ENCODE results near the gene PPP4R3B. TPM values are rescaled to one million over a fixed set of nuclear protein-coding genes. Genes with fewer than 3 reads are reported as not detected.

Gene PPP4R3B
- total RNA-seq, 1 experiment from 2014 or later = 40.8 TPM

- Histone ChIP-seq H3K4me2 (ENCODE audit: low read length) (peak overlapping the region; percentile 75), H3K27ac (ENCODE audit: low read depth, low read length) (peak overlapping the region; percentile 70), H3K9ac (ENCODE audit: low read length) (peak overlapping the region; percentile 74), H3K27me3 (ENCODE audit: insufficient read depth, low read length) (no peaks in the 10 kb centered on the region), H3K4me1 (ENCODE audit: control insufficient read depth in 1 of 2, insufficient read depth in 2 of 2, low read length in 2 of 2) (peaks cover 5 to 11% of the 10 kb centered on the region in 2 experiments), H3K9me3 (ENCODE audit: control insufficient read depth in 1 of 2, insufficient read depth in 1 of 2, low read depth in 1 of 2, low read length in 2 of 2) (no peaks in the 10 kb centered on the region), H2AFZ (ENCODE audit: low read depth, low read length, poor library complexity, severe bottlenecking) (no peak overlapping the region), H3K36me3 (ENCODE audit: control insufficient read depth in 1 of 2, insufficient read depth in 2 of 2, low read length in 2 of 2) (peaks cover 14 to 16% of the 10 kb centered on the region in 2 experiments; a peak in 3 of 4 replicates), H3K4me3 (replicated peaks in 1 of 2; ENCODE audit: low read depth in 1 of 2, low read length in 2 of 2) (peak overlapping the region; percentile 74 to 81), H4K20me1 (ENCODE audit: insufficient read depth) (no peaks in the 10 kb centered on the region; the same call in 1 of the 2 replicates), H3K79me2 (ENCODE audit: insufficient read depth, low read length) (peaks cover 63% of the 10 kb centered on the region), H3K9me2 (ENCODE audit: insufficient read depth) (no peaks in the 10 kb centered on the region)
- ChIA-PET CTCF (interaction anchor here (1.1 to 1.5 kb wide), 2 partner anchors 342 to 718 kb away, joined by 3 to 6 read pairs; no protein-coding TSS in a partner anchor), POLR2A (interaction anchor here (0.7 to 1.4 kb wide), 3 partner anchors 14 to 99 kb away, joined by 3 to 4 read pairs (median 3); partner anchors contain the start of gene CFAP36), RAD21 (ENCODE audit: low non-redundant PET in 1 of 2, low total read pairs in 2 of 2, uncharacterized antibody in 2 of 2, unreplicated experiment in 2 of 2) (no interaction called here)
- ATAC-seq (no peak), DNase-seq (ENCODE audit: low read depth, low spot score) (no peak)
- BruUV-seq (replicated peaks) = no TSS peak
- intact Hi-C loops (cut with micrococcal nuclease) = loop anchor here (5.0 kb wide), 1 partner anchor 201 kb away; the partner anchor contains the start of gene CCDC88A
- TF ChIP-seq YY1 (IDR thresholded peaks at IDR 0.05; ENCODE audit: extremely low read depth, insufficient replicate concordance, low read depth, low read length) = no peak
- TF ChIP-seq RAD21 (IDR thresholded peaks at IDR 0.05; ENCODE audit: low read depth) = no peak
- no peak for TF ChIP-seq CTCF (IDR thresholded peaks at IDR 0.05 in 2 of 3, conservative IDR thresholded peaks at IDR 0.05 in 1 of 3; ENCODE audit: borderline replicate concordance in 1 of 3, insufficient read depth in 1 of 3, low read depth in 2 of 3, low read length in 2 of 3)
- no peak for TF ChIP-seq EZH2 (IDR thresholded peaks at IDR 0.05)
These were observed 528 bp upstream of the PPP4R3B start for GRCh38 chr2:55618025-55618274.

GRCh38 chr2:55616551-55617174 lies 759 bp downstream of the PPP4R3B start:
- no peaks in the 10 kb centered on the region for H3K27me3 ChIP-seq (ENCODE audit: insufficient read depth, low read length)
- H3K9me2 ChIP-seq (ENCODE audit: insufficient read depth) = no peaks in the 10 kb centered on the region
- H3K9me3 ChIP-seq (ENCODE audit: control insufficient read depth in 1 of 2, insufficient read depth in 1 of 2, low read depth in 1 of 2, low read length in 2 of 2) = no peaks in the 10 kb centered on the region
- H3K27ac ChIP-seq (ENCODE audit: low read depth, low read length) = peak overlapping the region; percentile 88
- H3K4me3 ChIP-seq (replicated peaks in 1 of 2; ENCODE audit: low read depth in 1 of 2, low read length in 2 of 2) = peak overlapping the region; percentile 81 to 87
- peaks cover 5 to 11% of the 10 kb centered on the region in 2 experiments for H3K4me1 ChIP-seq (ENCODE audit: control insufficient read depth in 1 of 2, insufficient read depth in 2 of 2, low read length in 2 of 2)
- ATAC-seq (peak; percentile 1; the same call in 1 of the 2 replicates), DNase-seq (ENCODE audit: low read depth, low spot score) (no peak)
- BruUV-seq (replicated peaks) = no TSS peak
- H3K36me3 ChIP-seq (ENCODE audit: control insufficient read depth in 1 of 2, insufficient read depth in 2 of 2, low read length in 2 of 2) = peaks cover 16 to 18% of the 10 kb centered on the region in 2 experiments
- H3K9ac ChIP-seq (ENCODE audit: low read length) = peak overlapping the region; percentile 98
- intact Hi-C loops (cut with micrococcal nuclease) = loop anchor here (2.0 to 5.0 kb wide), 3 partner anchors 199 to 384 kb away; partner anchors contain the start of genes CCDC88A, CLHC1, MTIF2 and RPS27A
- H3K4me2 ChIP-seq (ENCODE audit: low read length) = peak overlapping the region; percentile 81
- no peak overlapping the region for H2AFZ ChIP-seq (ENCODE audit: low read depth, low read length, poor library complexity, severe bottlenecking)
- POLR2A ChIA-PET = no interaction called here
- H4K20me1 ChIP-seq (ENCODE audit: insufficient read depth) = no peaks in the 10 kb centered on the region; the same call in 1 of the 2 replicates
- CTCF ChIA-PET = no interaction called here
- peaks cover 65% of the 10 kb centered on the region for H3K79me2 ChIP-seq (ENCODE audit: insufficient read depth, low read length)
- RAD21 ChIA-PET (ENCODE audit: low non-redundant PET in 1 of 2, low total read pairs in 2 of 2, uncharacterized antibody in 2 of 2, unreplicated experiment in 2 of 2) = no interaction called here
- TF ChIP-seq SIN3A (IDR thresholded peaks at IDR 0.05; ENCODE audit: low read depth) = 0 out of 2 replicates have a peak, but pooled peaks have one; percentile 8
- no peak for TF ChIP-seq REST (IDR thresholded peaks at IDR 0.05; ENCODE audit: low read depth)
- TF ChIP-seq SRF (IDR thresholded peaks at IDR 0.05; ENCODE audit: low read depth) = no peak
- TF ChIP-seq POLR2AphosphoS5 (IDR thresholded peaks at IDR 0.05; ENCODE audit: low read depth, low read length) = 0 out of 2 replicates have a peak, but pooled peaks have one; percentile 11
- TF ChIP-seq SP1 (IDR thresholded peaks at IDR 0.05; ENCODE audit: low read depth) = no peak
- 0 out of 2 replicates have a peak, but pooled peaks have one; percentile 34 for TF ChIP-seq MAX (IDR thresholded peaks at IDR 0.05)

Measured in HCT116 (cell line).